Mammary epithelial cell (primary cell): ENCODE data around the gene KRTAP4-16.

Experiments
- EZH2 ChIP-seq: IDR thresholded peaks from 2 replicates; pipeline ENCODE4 v1.6.1; 2012; ENCODE audit warnings: low read length, inconsistent platforms, borderline replicate concordance
- TF ChIP-seq, protein P1 (sequence below), 2 donors: IDR thresholded peaks in 1 of 2; conservative IDR thresholded peaks in 1 of 2; 2 replicates each; pipeline ENCODE4 v1.5.1; 2011 to 2012; ENCODE audit warnings: inconsistent platforms in 2 of 2, low read length in 2 of 2, mild to moderate bottlenecking in 2 of 2, control low read depth in 1 of 2, low read depth in 1 of 2; ENCODE audit not compliant: insufficient read depth in 1 of 2; ENCODE audit errors: extremely low read depth in 1 of 2

DNA sequence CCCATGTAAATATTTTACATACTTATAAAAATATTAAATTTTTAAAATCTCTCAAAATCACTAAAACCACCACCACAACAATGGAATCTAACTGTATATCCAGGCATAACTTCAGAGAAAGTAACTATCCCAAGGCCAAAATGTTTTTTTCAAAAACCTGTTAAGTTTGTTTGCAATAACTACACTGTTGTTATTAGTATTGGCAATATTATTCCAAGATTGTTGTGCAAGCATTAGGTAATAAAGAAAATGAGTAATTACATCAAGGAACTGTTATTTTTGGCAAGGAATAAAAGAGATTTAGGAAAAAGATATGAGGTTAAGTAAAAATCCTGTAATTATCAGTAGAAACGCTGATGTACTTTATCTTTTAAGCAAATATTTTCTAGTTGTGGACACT lies 25.4 kb upstream of the KRTAP4-16 start:
- TF ChIP-seq, protein P1, sequence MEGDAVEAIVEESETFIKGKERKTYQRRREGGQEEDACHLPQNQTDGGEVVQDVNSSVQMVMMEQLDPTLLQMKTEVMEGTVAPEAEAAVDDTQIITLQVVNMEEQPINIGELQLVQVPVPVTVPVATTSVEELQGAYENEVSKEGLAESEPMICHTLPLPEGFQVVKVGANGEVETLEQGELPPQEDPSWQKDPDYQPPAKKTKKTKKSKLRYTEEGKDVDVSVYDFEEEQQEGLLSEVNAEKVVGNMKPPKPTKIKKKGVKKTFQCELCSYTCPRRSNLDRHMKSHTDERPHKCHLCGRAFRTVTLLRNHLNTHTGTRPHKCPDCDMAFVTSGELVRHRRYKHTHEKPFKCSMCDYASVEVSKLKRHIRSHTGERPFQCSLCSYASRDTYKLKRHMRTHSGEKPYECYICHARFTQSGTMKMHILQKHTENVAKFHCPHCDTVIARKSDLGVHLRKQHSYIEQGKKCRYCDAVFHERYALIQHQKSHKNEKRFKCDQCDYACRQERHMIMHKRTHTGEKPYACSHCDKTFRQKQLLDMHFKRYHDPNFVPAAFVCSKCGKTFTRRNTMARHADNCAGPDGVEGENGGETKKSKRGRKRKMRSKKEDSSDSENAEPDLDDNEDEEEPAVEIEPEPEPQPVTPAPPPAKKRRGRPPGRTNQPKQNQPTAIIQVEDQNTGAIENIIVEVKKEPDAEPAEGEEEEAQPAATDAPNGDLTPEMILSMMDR (conservative IDR thresholded peaks at IDR 0.05 in 1 of 2, IDR thresholded peaks at IDR 0.05 in 1 of 2; ENCODE audit: extremely low read depth in 1 of 2, insufficient read depth in 1 of 2, low read depth in 1 of 2, low read length in 2 of 2): no peak
- TF ChIP-seq EZH2: no peak
